ENCODE data around the gene RASSF8. TPM values are rescaled to one million over a fixed set of nuclear protein-coding genes. Genes with fewer than 3 reads are reported as not detected.
"Not testable (repeated sequence)": the region's sequence is repeated elsewhere in the genome, so short reads cannot be mapped to it uniquely, and the experiment has no call there.

The RASSF8 gene
- total RNA-seq, 1 experiment from 2014 or later = 21.2 TPM

DNA sequence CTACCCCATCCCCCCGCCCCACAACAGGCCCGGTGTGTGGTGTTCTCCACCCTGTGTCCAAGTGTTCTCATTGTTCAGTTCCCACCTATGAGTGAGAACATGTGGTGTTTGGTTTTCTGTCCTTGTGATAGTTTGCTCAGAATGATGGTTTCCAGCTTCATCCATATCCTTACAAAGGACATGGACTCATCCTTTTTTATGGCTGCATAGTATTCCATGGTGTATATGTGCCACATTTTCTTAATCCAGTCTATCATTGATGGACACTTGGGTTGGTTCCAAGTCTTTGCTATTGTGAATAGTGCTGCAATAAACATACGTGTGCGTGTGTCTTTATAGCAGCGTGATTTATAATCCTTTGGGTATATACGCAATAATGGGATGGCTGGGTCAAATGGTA lies 98.8 kb downstream of the RASSF8 start:
- not testable (repeated sequence) for DNase-seq (ENCODE audit: low spot score)

DNA sequence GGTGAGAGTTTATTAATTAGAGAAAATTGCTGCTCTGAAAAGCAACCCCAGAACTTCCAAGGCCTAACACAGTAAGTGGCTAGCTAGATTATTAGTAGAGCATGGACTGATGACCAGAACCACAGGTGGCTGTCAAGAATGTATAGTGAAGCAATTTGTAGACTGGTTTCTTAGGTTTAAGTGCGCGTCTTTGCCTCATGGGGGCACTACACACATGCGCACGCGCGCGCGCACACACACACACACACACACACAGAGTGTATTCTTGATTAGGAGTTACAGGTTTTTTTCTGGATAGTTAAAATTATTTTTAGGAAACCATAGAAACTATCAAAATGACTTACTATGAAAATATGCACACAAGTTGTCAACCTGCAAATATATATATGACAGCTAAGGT lies 99.8 kb downstream of the RASSF8 start:
- no peak for DNase-seq (ENCODE audit: low spot score)

- DNase-seq (ENCODE audit: low spot score) = no peak
These were observed 100.3 kb downstream of the RASSF8 start for GRCh38 chr12:26058818-26059217.

DNA sequence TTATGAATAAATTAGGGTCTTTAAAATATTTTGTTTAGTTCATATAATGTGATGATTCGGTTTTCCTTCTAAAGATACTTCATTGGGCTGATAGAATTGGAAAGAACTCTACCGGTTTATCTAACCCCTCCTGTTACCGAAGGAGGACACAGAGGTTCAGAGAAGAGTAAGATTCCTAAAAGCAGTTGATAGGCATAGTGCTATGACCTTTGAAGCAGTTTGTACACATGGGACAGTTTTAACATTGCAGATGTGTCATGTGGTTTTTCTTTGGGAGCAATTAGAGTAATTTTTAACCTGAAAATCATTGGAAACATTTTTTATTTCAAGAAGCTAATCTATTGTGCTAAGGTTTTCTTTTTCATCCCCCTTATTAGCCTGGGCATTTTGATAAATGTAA lies 103.5 kb downstream of the RASSF8 start:
- no peak for DNase-seq (ENCODE audit: low spot score)

DNA sequence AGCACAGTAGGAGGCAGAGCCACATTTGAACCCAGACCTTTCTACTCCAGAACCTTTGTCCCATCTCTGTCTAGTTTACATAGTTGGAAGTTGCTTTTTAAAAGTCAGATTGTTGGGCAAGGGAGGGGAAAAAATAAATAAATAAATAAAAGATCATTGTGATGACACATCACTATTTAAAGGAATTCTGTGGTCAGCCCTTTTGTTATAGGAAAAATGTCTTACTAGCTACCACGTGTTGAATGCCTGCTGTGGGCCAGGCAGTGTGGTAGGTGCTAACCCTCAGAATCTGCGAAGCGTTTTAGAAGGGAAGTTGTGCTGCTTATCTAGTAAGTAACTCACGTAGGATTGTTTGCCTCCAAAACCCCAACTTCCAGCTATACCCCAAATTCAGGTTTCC lies 104.1 kb downstream of the RASSF8 start:
- DNase-seq (ENCODE audit: low spot score) = peak; percentile 44

GRCh38 chr12:26065451-26065850 lies 107.0 kb downstream of the RASSF8 start:
- no peak for DNase-seq (ENCODE audit: low spot score)

DNA sequence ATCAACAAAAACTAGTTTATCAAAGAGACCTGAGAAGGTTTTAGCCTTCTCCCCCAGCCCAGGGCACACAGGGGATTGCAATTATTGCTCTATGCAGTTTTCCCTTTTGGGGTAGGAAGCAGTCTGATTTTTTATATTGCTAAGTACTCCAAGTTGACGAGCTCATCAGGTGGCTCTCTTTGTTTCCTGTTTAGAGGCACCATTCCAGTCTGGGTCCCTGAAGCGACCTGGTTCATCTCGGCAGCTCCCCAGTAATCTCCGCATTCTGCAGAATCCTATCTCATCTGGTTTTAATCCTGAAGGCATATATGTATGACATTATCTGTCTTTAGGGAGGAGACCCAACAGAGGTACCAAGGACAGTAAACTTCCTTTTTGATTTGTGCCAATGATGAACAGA lies 110.0 kb downstream of the RASSF8 start:
- DNase-seq (ENCODE audit: low spot score) = no peak

GRCh38 chr12:26069796-26070195 lies 111.3 kb downstream of the RASSF8 start:
- DNase-seq (ENCODE audit: low spot score) = no peak

- peak; percentile 35 for DNase-seq (ENCODE audit: low spot score)
These were observed 119.6 kb downstream of the RASSF8 start for GRCh38 chr12:26077915-26078702.

DNA sequence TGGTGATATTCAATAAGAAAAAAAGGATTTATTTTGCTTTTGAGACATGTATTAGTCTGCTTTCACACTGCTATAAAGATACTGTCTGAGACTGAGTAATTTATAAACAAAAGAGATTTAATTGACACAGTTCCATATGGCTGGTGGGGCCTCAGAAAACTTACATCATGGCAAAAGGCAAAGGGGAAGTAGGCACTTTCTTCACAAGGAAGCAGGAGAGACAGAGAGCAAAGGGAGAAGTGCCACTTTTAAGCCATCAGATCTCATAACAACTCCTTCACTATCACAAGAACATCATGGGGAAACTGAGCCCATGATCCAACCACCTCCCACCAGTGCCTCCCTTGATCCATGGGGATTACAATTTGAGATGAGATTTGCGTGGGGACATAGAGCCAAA lies 122.4 kb downstream of the RASSF8 start:
- no peak for DNase-seq (ENCODE audit: low spot score)

DNA sequence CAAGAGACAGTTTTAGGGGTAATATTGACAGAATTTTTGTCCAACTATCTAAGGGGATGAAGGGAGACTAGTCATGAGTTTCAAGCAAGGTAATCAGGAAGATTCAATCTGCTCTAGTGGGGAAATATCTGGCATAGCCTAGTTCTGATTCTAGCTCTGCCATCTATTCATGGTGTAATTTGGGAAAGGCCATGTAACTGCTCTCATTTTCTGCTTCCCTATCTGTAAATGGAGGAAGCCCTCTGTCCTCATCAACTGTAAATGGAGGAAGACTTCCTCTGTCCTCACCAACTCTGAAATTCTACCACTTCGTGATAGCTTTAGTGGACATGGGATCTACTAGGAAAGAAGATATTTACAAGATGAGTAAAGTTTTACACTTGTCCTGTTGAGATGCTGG lies 128.5 kb downstream of the RASSF8 start:
- no peak for DNase-seq (ENCODE audit: low spot score)

DNA sequence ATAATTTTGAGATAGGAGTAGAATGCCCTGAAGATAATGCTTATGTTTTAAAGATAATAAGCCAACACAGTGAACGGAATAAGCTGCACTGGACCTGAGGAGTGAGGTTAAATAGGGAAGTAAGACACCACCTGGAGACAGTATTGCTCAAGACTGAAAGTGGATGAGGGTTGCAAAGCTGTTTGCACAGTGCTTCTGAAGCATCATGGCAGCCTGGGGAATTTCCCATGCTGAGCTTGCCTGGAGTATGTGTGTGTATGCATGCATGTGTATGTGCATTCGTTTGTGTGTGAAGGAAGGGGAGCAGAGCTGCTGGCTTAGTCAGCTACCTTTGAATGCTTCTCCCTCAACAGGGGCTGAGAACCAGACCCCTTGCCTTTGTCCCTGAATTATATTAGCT lies 130.5 kb downstream of the RASSF8 start:
- no peak for DNase-seq (ENCODE audit: low spot score)

DNA sequence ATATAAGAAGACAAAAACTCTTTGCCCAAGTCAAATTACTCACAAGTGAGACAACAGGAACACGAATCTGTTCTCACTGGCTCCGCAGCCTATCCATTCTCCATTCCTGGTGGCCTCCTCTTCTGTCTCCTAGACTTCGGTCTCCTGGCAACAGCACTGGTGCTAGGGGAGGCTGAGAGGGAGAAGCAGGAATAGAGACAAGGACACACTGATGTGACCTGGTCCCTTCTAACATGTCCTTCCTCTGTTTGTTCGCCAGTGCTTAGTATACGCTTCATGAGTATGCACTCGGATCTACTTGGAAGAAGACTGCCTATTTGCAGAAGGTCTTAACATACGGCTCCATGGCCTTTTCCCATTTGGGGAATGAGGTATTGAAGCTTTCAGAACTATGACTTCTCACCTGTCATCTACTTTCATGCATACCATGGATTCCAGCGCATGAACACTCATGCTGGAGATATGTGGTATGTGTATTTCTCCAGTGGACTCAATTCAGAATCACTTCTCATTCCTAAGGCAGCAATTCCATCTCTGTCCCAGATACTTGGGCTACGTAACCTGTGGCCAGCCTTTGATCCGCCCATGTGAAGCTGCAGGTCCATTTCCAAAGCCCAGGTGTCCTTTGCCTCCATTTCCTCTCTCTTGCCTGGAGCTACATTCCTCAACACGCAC lies 132.5 kb downstream of the RASSF8 start:
- peak; percentile 41 for DNase-seq (ENCODE audit: low spot score)

- no peak for DNase-seq (ENCODE audit: low spot score)
These were observed 133.3 kb downstream of the RASSF8 start for GRCh38 chr12:26091822-26092221.

GRCh38 chr12:26092346-26093105 lies 134.0 kb downstream of the RASSF8 start:
- DNase-seq (ENCODE audit: low spot score) = no peak

- DNase-seq (ENCODE audit: low spot score) = no peak
These were observed 136.7 kb downstream of the RASSF8 start for GRCh38 chr12:26095186-26095585.

- DNase-seq (ENCODE audit: low spot score) = no peak
These were observed 137.6 kb downstream of the RASSF8 start for GRCh38 chr12:26096036-26096435.

DNA sequence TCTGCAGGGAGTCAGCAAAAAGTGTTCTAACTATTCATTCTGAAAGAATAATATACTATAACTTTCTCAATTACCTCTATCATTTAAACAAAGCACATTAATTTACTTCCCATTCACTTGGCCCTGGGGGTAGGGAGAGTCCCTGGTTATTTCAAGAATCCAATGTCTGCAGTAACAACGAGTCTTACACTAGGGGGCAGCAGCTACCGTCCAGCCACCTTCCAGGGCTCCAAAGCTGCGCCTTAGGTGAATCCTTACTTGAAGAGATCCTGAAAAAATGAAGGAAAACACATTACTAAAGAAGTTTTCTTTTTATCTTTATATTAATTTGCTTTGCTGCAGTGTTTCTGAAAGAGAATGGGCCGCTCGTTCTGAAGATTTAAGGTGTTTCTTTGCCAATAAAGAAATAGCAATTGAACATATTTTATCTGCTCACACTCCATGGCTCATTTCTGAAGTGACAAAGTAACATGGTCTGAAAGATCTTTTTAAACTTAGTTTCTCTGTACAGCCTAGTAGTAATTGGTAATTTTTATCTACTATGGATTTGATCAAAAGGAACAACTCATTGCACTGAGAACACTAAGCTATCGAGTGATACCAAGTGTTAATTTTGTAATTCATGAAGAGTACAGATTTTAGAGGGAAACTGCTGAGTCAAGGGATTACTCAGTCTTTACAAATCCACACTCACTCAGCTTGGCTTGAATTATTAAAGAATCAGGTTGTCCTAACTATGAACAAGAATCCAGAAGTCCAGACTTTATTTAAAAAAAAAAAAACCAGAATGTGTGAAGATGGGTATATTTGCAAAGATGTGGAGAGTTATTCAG lies 138.8 kb downstream of the RASSF8 start:
- peak; percentile 75 for DNase-seq (ENCODE audit: low spot score)

- DNase-seq (ENCODE audit: low spot score) = no peak
These were observed 142.3 kb downstream of the RASSF8 start for GRCh38 chr12:26100666-26101349.

DNA sequence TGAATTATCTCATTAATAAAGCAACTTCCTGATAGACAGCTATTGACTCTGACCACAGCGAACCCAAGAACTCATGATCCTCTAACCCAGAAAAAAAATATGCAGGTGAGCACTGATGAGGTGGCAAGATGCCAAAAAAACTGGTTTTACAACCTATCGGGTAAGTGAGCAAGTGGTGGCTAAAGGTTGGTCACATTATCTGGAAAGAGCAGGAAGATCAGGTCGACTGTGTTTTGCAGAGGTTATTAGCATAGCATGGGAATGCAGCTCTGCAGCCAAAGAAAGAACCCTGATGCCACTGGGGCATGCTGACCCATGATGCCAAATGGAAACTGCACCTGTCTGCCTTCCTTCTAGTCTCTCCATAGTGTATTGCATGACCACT lies 142.9 kb downstream of the RASSF8 start:
- DNase-seq (ENCODE audit: low spot score) = no peak

- no peak for DNase-seq (ENCODE audit: low spot score)
These were observed 143.3 kb downstream of the RASSF8 start for GRCh38 chr12:26101763-26102162.

Data from A172 (cell line).